Globus pallidus (tissue), 1 donor: Measurements from ENCODE around the gene DCTN1.

Experiments
- DNase-seq: peaks from one replicate; pipeline ENCODE4 v3.0.0-alpha.2; 2015; ENCODE audit warnings: low spot score

DCTN1 gene

DNA sequence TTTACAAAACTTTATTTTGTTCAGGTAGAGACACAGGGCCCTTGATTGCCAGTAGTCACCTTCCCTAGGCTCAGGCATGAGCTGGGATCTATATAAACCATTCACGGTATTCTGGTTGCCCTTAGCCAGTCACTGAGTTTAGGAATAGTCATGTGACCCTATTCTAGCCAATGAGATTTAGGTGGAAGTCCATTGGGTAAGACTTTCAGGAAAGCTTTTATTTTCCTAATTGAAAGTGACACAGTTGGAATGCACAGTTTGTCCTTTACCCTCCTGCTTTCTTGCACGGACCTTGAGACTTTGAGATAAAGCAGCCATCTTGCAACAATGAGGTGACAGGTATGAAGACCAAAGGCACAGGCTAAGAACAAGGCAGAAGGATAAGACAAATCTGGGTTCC, 58.4 kb downstream of the DCTN1 start:
- no peak for DNase-seq

DNA sequence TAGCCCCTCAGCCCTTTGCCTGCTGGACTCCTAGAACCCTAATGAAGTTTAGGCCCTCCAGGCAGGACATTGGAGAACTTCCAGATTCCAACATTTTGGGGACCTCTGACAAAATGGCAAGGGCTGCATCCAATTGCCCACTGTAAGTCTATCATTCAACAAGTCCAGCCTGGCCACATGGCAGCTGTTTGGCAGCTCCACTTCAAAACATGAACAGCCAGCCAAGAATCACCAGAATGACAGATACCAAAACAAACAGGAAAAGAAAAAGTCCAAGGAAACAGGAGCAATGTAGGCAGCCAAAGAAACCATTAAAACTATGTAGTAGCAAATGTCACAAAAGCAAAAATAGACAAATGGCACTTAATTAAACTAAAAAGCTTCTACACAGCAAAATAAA, 62.4 kb downstream of the DCTN1 start:
- peak; percentile 36 for DNase-seq

DNA sequence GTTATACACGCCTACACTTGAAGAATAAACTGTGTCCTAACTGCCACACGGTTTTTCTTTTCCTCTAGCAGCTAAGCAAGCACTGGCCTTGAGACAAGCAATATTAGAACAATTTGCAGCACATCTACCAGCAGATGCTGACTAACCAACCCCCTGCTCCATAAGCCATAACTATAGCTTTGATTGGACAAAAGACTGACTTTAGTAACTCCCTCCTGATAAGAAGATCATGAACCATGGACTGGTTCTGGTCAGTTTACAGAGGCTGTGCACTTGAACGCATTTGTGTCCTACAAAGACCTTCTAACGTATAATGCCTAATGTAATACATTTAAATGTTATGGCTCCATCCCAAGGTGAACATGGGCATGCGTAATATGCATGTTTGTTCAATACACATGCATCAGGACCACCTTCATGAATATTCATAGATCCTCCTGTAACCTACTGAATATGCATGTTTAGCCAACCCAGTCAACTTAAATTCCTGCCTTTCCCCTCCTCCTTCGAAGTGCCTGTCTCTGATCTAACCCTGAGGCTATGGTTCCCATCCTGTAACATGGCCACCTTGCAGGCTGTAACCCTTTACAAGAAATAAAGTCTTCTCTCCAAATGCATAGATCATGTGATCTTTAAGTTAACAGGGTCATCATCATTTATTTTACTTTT, 63.4 kb downstream of the DCTN1 start:
- DNase-seq = no peak

DNA sequence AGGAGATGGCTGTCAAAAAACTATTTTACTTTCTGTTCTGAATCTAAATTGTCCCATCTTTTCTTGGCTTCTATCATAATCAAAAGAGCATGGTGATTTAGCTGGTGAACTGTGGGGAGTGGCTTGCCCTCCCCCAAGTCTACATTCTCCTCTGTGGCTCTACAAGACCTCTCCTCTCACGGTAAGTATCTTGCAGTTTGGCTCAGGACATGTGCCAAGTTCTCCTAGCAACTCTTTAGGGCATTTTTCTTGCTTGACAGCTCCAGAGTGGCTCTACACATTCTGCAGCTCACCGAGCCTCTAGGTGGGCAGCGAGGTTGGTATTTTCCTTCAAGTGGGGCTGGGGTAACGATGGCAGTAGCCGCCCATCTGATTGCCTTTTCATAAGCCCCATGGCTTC, 66.0 kb downstream of the DCTN1 start:
- no peak for DNase-seq

DNA sequence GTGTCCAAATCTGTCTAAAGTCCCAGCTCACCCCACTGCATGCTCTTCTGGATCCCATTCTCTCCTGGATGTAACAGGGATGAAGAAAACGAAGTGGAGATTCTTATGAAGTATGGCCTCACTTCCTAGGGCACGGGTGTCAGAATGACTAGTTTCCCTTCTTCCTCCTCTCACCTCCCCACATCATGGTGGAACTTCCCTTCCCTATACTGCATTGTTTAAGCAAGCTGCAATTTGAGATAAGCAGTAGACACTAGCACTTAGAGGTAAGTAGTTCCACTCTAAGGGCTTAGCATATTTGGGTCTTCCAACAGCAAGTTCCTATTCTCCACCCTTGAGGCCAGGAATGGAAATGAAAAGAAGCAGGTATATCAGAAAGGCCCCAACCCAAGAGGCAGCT, 66.6 kb downstream of the DCTN1 start:
- no peak for DNase-seq

DNA sequence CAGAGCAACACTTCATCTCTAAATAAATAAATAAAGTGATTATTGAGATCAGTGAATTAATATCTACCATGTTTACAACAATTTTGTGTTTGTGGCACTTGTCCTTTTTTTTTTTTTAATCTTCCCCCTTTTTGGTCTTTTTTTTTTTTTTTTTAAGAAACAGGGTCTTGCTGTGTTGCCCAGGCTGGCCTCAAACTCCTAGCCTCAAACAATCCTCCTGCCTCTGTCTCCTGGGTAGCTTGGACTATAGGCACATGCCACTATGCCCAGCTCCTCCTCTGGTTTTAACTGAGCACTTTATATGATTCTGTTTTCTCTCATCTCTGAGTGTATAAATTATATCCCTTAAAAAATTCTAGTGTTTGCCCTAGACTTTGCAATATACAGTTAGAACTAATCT, 67.2 kb downstream of the DCTN1 start:
- no peak for DNase-seq
